Activated naive CD4-positive, alpha-beta T cell treated with anti-CD3 and anti-CD28 coated beads, Interleukin-2, amount 50 U/mL, for 72 hours (primary cell): ENCODE measurements around the gene CCN5. TPM values are rescaled to one million over a fixed set of nuclear protein-coding genes. Genes with fewer than 3 reads are reported as not detected.

Experiments used
- ATAC-seq, 2 donors: fragments of 150-1000 bp; cut with Tn5 transposase; 2 replicates each; pipeline ENCODE4 v1.10.0; 2021; ENCODE audit warnings: mild to moderate bottlenecking in 2 of 2, moderate library complexity in 2 of 2
- DNase-seq, 2 donors: peaks; one replicate each; pipeline ENCODE4 v3.0.0; 2021 to 2022; ENCODE audit warnings: low spot score in 2 of 2
- H3K27ac Mint-ChIP-seq, 2 donors: one replicate each; pipeline ENCODE4 v1.8.0; 2022; ENCODE audit warnings: mild to moderate bottlenecking in 2 of 2, mixed read lengths in 2 of 2
- H3K36me3 Mint-ChIP-seq, 2 donors: one replicate each; pipeline ENCODE4 v1.8.0; 2022; ENCODE audit warnings: mixed read lengths in 2 of 2
- H3K9me3 Mint-ChIP-seq, 2 donors: one replicate each; pipeline ENCODE4 v1.8.0; 2022; ENCODE audit warnings: mixed read lengths in 2 of 2
- total RNA-seq, 2 donors: library from RNA; stranded (reverse); gene quantifications; one replicate each; pipeline ENCODE4 v1.2.3, GENCODE V29; 2022

The CCN5 gene
- total RNA-seq, 2 donors from 2014 or later, result not detected

- H3K9me3 Mint-ChIP-seq, result no peaks in the 10 kb centered on the region
- ATAC-seq (no peak), DNase-seq (no peak)
Measured at GRCh38 chr20:44705364-44706094, 9.6 kb upstream of the CCN5 start.

GRCh38 chr20:44706301-44707017 lies 8.7 kb upstream of the CCN5 start:
- DNase-seq (no peak), ATAC-seq (no peak)
- Mint-ChIP-seq H3K36me3 (no peaks in the 10 kb centered on the region), H3K9me3 (no peaks in the 10 kb centered on the region), H3K27ac (no peak overlapping the region)

More at GRCh38 chr20:44705364-44706094, 9.6 kb upstream of the CCN5 start:
- no peaks in the 10 kb centered on the region for H3K36me3 Mint-ChIP-seq
- no peak overlapping the region for H3K27ac Mint-ChIP-seq

GRCh38 chr20:44707018-44707579 lies 8.1 kb upstream of the CCN5 start:
- H3K36me3 Mint-ChIP-seq, result no peaks in the 10 kb centered on the region
- no peak for DNase-seq
- no peaks in the 10 kb centered on the region for H3K9me3 Mint-ChIP-seq
- no peak overlapping the region for H3K27ac Mint-ChIP-seq
- no peak for ATAC-seq

GRCh38 chr20:44709380-44709779 lies 5.8 kb upstream of the CCN5 start:
- no peak overlapping the region for H3K27ac Mint-ChIP-seq
- no peaks in the 10 kb centered on the region for H3K9me3 Mint-ChIP-seq
- no peak for ATAC-seq
- no peaks in the 10 kb centered on the region for H3K36me3 Mint-ChIP-seq
- no peak for DNase-seq

GRCh38 chr20:44709797-44710196 lies 5.4 kb upstream of the CCN5 start:
- ATAC-seq (no peak), DNase-seq (no peak)
- Mint-ChIP-seq H3K36me3 (no peaks in the 10 kb centered on the region), H3K27ac (no peak overlapping the region), H3K9me3 (no peaks in the 10 kb centered on the region)

GRCh38 chr20:44711237-44711636 lies 3.9 kb upstream of the CCN5 start:
- H3K36me3 Mint-ChIP-seq, result no peaks in the 10 kb centered on the region
- H3K27ac Mint-ChIP-seq, result no peak overlapping the region
- no peaks in the 10 kb centered on the region for H3K9me3 Mint-ChIP-seq
- ATAC-seq (no peak), DNase-seq (no peak)

- H3K36me3 Mint-ChIP-seq, result no peaks in the 10 kb centered on the region
- peak overlapping the region in 1 of 2 donors; percentile 42 for H3K27ac Mint-ChIP-seq
- H3K9me3 Mint-ChIP-seq, result no peaks in the 10 kb centered on the region
- no peak for DNase-seq
- ATAC-seq, result no peak
Measured at GRCh38 chr20:44714102-44714700, 968 bp upstream of the CCN5 start.

GRCh38 chr20:44715499-44716308 lies 535 bp downstream of the CCN5 start:
- no peaks in the 10 kb centered on the region for H3K36me3 Mint-ChIP-seq
- no peaks in the 10 kb centered on the region for H3K9me3 Mint-ChIP-seq
- ATAC-seq, result no peak
- no peak overlapping the region for H3K27ac Mint-ChIP-seq
- DNase-seq, result no peak

GRCh38 chr20:44716309-44717106 lies 1.3 kb downstream of the CCN5 start:
- Mint-ChIP-seq H3K9me3 (no peaks in the 10 kb centered on the region), H3K36me3 (no peaks in the 10 kb centered on the region)
- ATAC-seq, result no peak

GRCh38 chr20:44717986-44718385 lies 2.8 kb downstream of the CCN5 start:
- Mint-ChIP-seq H3K9me3 (no peaks in the 10 kb centered on the region), H3K27ac (no peak overlapping the region), H3K36me3 (no peaks in the 10 kb centered on the region)
- ATAC-seq, result no peak
- no peak for DNase-seq

More at GRCh38 chr20:44716309-44717106, 1.3 kb downstream of the CCN5 start:
- DNase-seq, result no peak
- H3K27ac Mint-ChIP-seq, result no peak overlapping the region

GRCh38 chr20:44719841-44720240 lies 4.7 kb downstream of the CCN5 start:
- ATAC-seq (no peak), DNase-seq (no peak)
- Mint-ChIP-seq H3K36me3 (no peaks in the 10 kb centered on the region), H3K27ac (no peak overlapping the region), H3K9me3 (no peaks in the 10 kb centered on the region)

GRCh38 chr20:44720621-44720996 lies 5.4 kb downstream of the CCN5 start:
- DNase-seq, result no peak
- Mint-ChIP-seq H3K9me3 (no peaks in the 10 kb centered on the region), H3K36me3 (no peaks in the 10 kb centered on the region), H3K27ac (no peak overlapping the region)
- no peak for ATAC-seq

GRCh38 chr20:44720997-44721784 lies 6.0 kb downstream of the CCN5 start:
- ATAC-seq (no peak), DNase-seq (no peak)
- Mint-ChIP-seq H3K36me3 (no peaks in the 10 kb centered on the region), H3K9me3 (no peaks in the 10 kb centered on the region), H3K27ac (no peak overlapping the region)

- ATAC-seq, result no peak
- no peak for DNase-seq
- no peaks in the 10 kb centered on the region for H3K36me3 Mint-ChIP-seq
- no peak overlapping the region for H3K27ac Mint-ChIP-seq
- H3K9me3 Mint-ChIP-seq, result no peaks in the 10 kb centered on the region
Measured at GRCh38 chr20:44721785-44722054, 6.6 kb downstream of the CCN5 start.

GRCh38 chr20:44722990-44723389 lies 7.8 kb downstream of the CCN5 start:
- H3K9me3 Mint-ChIP-seq, result no peaks in the 10 kb centered on the region
- peak overlapping the region in 1 of 2 donors; percentile 47 for H3K27ac Mint-ChIP-seq
- ATAC-seq (no peak), DNase-seq (no peak)
- H3K36me3 Mint-ChIP-seq, result no peaks in the 10 kb centered on the region
